DOHH2 (cell line): ENCODE measurements around the gene PRAF2.

ENCODE experiments used
- EZH2phosphoT487 ChIP-seq: fragments of 200-600 bp; sonication (generic); IDR thresholded peaks from 2 replicates; pipeline ENCODE4 v1.6.1; 2017; ENCODE audit warnings: borderline replicate concordance, mild to moderate bottlenecking, antibody characterized with exemption, low read length, moderate library complexity, mixed read lengths
- TF ChIP-seq, protein P1 (sequence below): fragments of 200-600 bp; sonication (generic); IDR thresholded peaks from one replicate; pipeline ENCODE4 v1.5.1; 2014; ENCODE audit warnings: antibody characterized with exemption, mild to moderate bottlenecking, low read depth, low read length; ENCODE audit not compliant: poor library complexity, severe bottlenecking

DNA sequence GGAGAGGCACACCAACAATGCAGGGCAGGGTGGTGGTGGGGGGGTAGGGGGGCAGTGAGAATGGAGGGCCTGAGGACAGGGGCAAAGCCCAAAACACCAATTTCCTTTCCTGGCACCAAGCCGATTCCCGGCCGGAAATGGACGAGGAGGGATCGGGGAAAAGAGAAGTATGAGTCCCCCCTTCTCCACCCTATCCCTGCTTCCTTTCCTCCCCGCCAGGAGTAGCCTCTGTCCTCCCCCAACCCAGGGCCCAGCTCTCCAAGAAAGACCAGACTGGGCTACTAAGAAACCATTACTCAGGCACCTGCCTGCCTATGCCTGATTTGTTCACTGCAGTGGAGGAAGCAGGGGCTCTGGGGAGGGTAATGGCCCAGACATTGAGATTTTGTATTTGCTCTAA, 14.6 kb downstream of the PRAF2 start:
- TF ChIP-seq, protein P1, sequence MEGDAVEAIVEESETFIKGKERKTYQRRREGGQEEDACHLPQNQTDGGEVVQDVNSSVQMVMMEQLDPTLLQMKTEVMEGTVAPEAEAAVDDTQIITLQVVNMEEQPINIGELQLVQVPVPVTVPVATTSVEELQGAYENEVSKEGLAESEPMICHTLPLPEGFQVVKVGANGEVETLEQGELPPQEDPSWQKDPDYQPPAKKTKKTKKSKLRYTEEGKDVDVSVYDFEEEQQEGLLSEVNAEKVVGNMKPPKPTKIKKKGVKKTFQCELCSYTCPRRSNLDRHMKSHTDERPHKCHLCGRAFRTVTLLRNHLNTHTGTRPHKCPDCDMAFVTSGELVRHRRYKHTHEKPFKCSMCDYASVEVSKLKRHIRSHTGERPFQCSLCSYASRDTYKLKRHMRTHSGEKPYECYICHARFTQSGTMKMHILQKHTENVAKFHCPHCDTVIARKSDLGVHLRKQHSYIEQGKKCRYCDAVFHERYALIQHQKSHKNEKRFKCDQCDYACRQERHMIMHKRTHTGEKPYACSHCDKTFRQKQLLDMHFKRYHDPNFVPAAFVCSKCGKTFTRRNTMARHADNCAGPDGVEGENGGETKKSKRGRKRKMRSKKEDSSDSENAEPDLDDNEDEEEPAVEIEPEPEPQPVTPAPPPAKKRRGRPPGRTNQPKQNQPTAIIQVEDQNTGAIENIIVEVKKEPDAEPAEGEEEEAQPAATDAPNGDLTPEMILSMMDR, result no peak
- no peak for TF ChIP-seq EZH2phosphoT487
